ENCODE measurements around the gene AKAP13.

- TF ChIP-seq POLR2A (IDR thresholded peaks at IDR 0.05) (no peak), CTCF (IDR thresholded peaks at IDR 0.05) (no peak)
Observed at GRCh38 chr15:85336880-85337279, 43.5 kb upstream of the AKAP13 start.
